GM21515 (cell line): ENCODE results near the gene FNDC3B.
A peak's percentile ranks its signal among the peaks of the same experiment; 100 is the strongest.

ENCODE experiments used
- ATAC-seq: cut with Tn5 transposase; IDR thresholded peaks from one replicate; pipeline ENCODE4 v1.9.1; 2021; ENCODE audit not compliant: unreplicated experiment

The FNDC3B gene

GRCh38 chr3:172132721-172133311 is 93.4 kb downstream of the FNDC3B start:
- no peak for ATAC-seq

GRCh38 chr3:172133838-172134237 is 94.5 kb downstream of the FNDC3B start:
- ATAC-seq: no peak

- ATAC-seq: peak; percentile 48
These were observed 95.0 kb downstream of the FNDC3B start for GRCh38 chr3:172134352-172134751.

- no peak for ATAC-seq
These were observed 95.8 kb downstream of the FNDC3B start for GRCh38 chr3:172135185-172135584.

GRCh38 chr3:172135820-172136219 is 96.4 kb downstream of the FNDC3B start:
- no peak for ATAC-seq

GRCh38 chr3:172136330-172136729 is 97.0 kb downstream of the FNDC3B start:
- no peak for ATAC-seq

GRCh38 chr3:172137287-172138192 is 98.2 kb downstream of the FNDC3B start:
- ATAC-seq: no peak

- no peak for ATAC-seq
These were observed 98.8 kb downstream of the FNDC3B start for GRCh38 chr3:172138193-172138537.

- ATAC-seq: no peak
These were observed 99.6 kb downstream of the FNDC3B start for GRCh38 chr3:172138792-172139507.

GRCh38 chr3:172139528-172140276 is 100.3 kb downstream of the FNDC3B start:
- ATAC-seq: no peak

- no peak for ATAC-seq
These were observed 101.4 kb downstream of the FNDC3B start for GRCh38 chr3:172140499-172141391.

- ATAC-seq: peak; percentile 79
These were observed 102.9 kb downstream of the FNDC3B start for GRCh38 chr3:172142051-172142863.

GRCh38 chr3:172142864-172143451 is 103.6 kb downstream of the FNDC3B start:
- no peak for ATAC-seq

- ATAC-seq: no peak
These were observed 104.5 kb downstream of the FNDC3B start for GRCh38 chr3:172143739-172144497.

- ATAC-seq: no peak
These were observed 105.2 kb downstream of the FNDC3B start for GRCh38 chr3:172144601-172145000.

- ATAC-seq: peak; percentile 42
These were observed 105.8 kb downstream of the FNDC3B start for GRCh38 chr3:172145031-172145686.

GRCh38 chr3:172146349-172146748 is 107.0 kb downstream of the FNDC3B start:
- no peak for ATAC-seq
